ENCODE data around the gene COG5.

The COG5 gene

GRCh38 chr7:107502797-107503196 lies 60.9 kb downstream of the COG5 start:
- Mint-ChIP-seq H3K4me3 (no peak overlapping the region), H3K27ac (no peak overlapping the region), H3K4me1 (ENCODE audit: low read depth) (peaks cover 6% of the 10 kb centered on the region), H3K9me3 (no peaks in the 10 kb centered on the region), H3K27me3 (no peaks in the 10 kb centered on the region), H3K36me3 (ENCODE audit: low read depth) (peaks cover 21% of the 10 kb centered on the region)

- Mint-ChIP-seq H3K27me3 (no peaks in the 10 kb centered on the region), H3K36me3 (ENCODE audit: low read depth) (peaks cover 18% of the 10 kb centered on the region), H3K9me3 (no peaks in the 10 kb centered on the region), H3K4me1 (ENCODE audit: low read depth) (peaks cover 6% of the 10 kb centered on the region), H3K27ac (no peak overlapping the region), H3K4me3 (no peak overlapping the region)
Measured at GRCh38 chr7:107502154-107502553, 61.6 kb downstream of the COG5 start.

GRCh38 chr7:107501593-107501992 lies 62.1 kb downstream of the COG5 start:
- H3K27ac Mint-ChIP-seq: no peak overlapping the region

GRCh38 chr7:107499731-107500130 lies 64.0 kb downstream of the COG5 start:
- no peak overlapping the region for H3K4me3 Mint-ChIP-seq
- peaks cover 18% of the 10 kb centered on the region for H3K36me3 Mint-ChIP-seq (ENCODE audit: low read depth)
- H3K4me1 Mint-ChIP-seq (ENCODE audit: low read depth): no peaks in the 10 kb centered on the region
- no peak overlapping the region for H3K27ac Mint-ChIP-seq
- H3K9me3 Mint-ChIP-seq: no peaks in the 10 kb centered on the region
- H3K27me3 Mint-ChIP-seq: no peaks in the 10 kb centered on the region

More at GRCh38 chr7:107501593-107501992, 62.1 kb downstream of the COG5 start:
- Mint-ChIP-seq H3K4me3 (no peak overlapping the region), H3K9me3 (no peaks in the 10 kb centered on the region), H3K4me1 (ENCODE audit: low read depth) (peaks cover 6% of the 10 kb centered on the region), H3K27me3 (no peaks in the 10 kb centered on the region), H3K36me3 (ENCODE audit: low read depth) (peaks cover 18% of the 10 kb centered on the region)

GRCh38 chr7:107495516-107495915 lies 68.2 kb downstream of the COG5 start:
- H3K27me3 Mint-ChIP-seq: no peaks in the 10 kb centered on the region
- no peak overlapping the region for H3K4me3 Mint-ChIP-seq
- no peaks in the 10 kb centered on the region for H3K4me1 Mint-ChIP-seq (ENCODE audit: low read depth)
- H3K27ac Mint-ChIP-seq: no peak overlapping the region
- H3K36me3 Mint-ChIP-seq (ENCODE audit: low read depth): peaks cover 32% of the 10 kb centered on the region
- no peaks in the 10 kb centered on the region for H3K9me3 Mint-ChIP-seq

- Mint-ChIP-seq H3K27ac (no peak overlapping the region), H3K36me3 (ENCODE audit: low read depth) (peaks cover 37% of the 10 kb centered on the region), H3K27me3 (no peaks in the 10 kb centered on the region), H3K4me3 (no peak overlapping the region), H3K4me1 (ENCODE audit: low read depth) (no peaks in the 10 kb centered on the region), H3K9me3 (no peaks in the 10 kb centered on the region)
Measured at GRCh38 chr7:107494884-107495283, 68.8 kb downstream of the COG5 start.

- Mint-ChIP-seq H3K4me3 (no peak overlapping the region), H3K4me1 (ENCODE audit: low read depth) (no peaks in the 10 kb centered on the region), H3K9me3 (no peaks in the 10 kb centered on the region)
Measured at GRCh38 chr7:107494315-107494751, 69.4 kb downstream of the COG5 start.

GRCh38 chr7:107492875-107493274 lies 70.8 kb downstream of the COG5 start:
- H3K4me3 Mint-ChIP-seq: no peak overlapping the region
- peaks cover 34% of the 10 kb centered on the region for H3K36me3 Mint-ChIP-seq (ENCODE audit: low read depth)
- no peaks in the 10 kb centered on the region for H3K27me3 Mint-ChIP-seq
- H3K4me1 Mint-ChIP-seq (ENCODE audit: low read depth): peaks cover 3% of the 10 kb centered on the region
- H3K9me3 Mint-ChIP-seq: no peaks in the 10 kb centered on the region
- no peak overlapping the region for H3K27ac Mint-ChIP-seq

More at GRCh38 chr7:107494315-107494751, 69.4 kb downstream of the COG5 start:
- Mint-ChIP-seq H3K36me3 (ENCODE audit: low read depth) (peaks cover 37% of the 10 kb centered on the region), H3K27me3 (no peaks in the 10 kb centered on the region), H3K27ac (no peak overlapping the region)

- H3K36me3 Mint-ChIP-seq (ENCODE audit: low read depth): peaks cover 26% of the 10 kb centered on the region
- H3K27me3 Mint-ChIP-seq: no peaks in the 10 kb centered on the region
- peaks cover 17% of the 10 kb centered on the region for H3K4me1 Mint-ChIP-seq (ENCODE audit: low read depth)
- no peaks in the 10 kb centered on the region for H3K9me3 Mint-ChIP-seq
- no peak overlapping the region for H3K4me3 Mint-ChIP-seq
- peak overlapping the region; percentile 43 for H3K27ac Mint-ChIP-seq
Measured at GRCh38 chr7:107486041-107486440, 77.7 kb downstream of the COG5 start.

GRCh38 chr7:107482571-107482970 lies 81.1 kb downstream of the COG5 start:
- Mint-ChIP-seq H3K4me1 (ENCODE audit: low read depth) (peaks cover 14% of the 10 kb centered on the region), H3K4me3 (no peak overlapping the region), H3K9me3 (no peaks in the 10 kb centered on the region), H3K27ac (no peak overlapping the region), H3K27me3 (no peaks in the 10 kb centered on the region), H3K36me3 (ENCODE audit: low read depth) (peaks cover 13% of the 10 kb centered on the region)

GRCh38 chr7:107480932-107481331 lies 82.8 kb downstream of the COG5 start:
- Mint-ChIP-seq H3K4me3 (no peak overlapping the region), H3K9me3 (no peaks in the 10 kb centered on the region), H3K27ac (no peak overlapping the region), H3K4me1 (ENCODE audit: low read depth) (peaks cover 5% of the 10 kb centered on the region), H3K36me3 (ENCODE audit: low read depth) (peaks cover 5% of the 10 kb centered on the region), H3K27me3 (no peaks in the 10 kb centered on the region)

- no peak overlapping the region for H3K4me3 Mint-ChIP-seq
- H3K4me1 Mint-ChIP-seq (ENCODE audit: low read depth): no peaks in the 10 kb centered on the region
- H3K36me3 Mint-ChIP-seq (ENCODE audit: low read depth): peaks cover 4% of the 10 kb centered on the region
- no peak overlapping the region for H3K27ac Mint-ChIP-seq
- no peaks in the 10 kb centered on the region for H3K27me3 Mint-ChIP-seq
- H3K9me3 Mint-ChIP-seq: no peaks in the 10 kb centered on the region
Measured at GRCh38 chr7:107479303-107479702, 84.4 kb downstream of the COG5 start.

- H3K36me3 Mint-ChIP-seq (ENCODE audit: low read depth): peaks cover 7% of the 10 kb centered on the region
- no peaks in the 10 kb centered on the region for H3K27me3 Mint-ChIP-seq
- H3K9me3 Mint-ChIP-seq: no peaks in the 10 kb centered on the region
- H3K27ac Mint-ChIP-seq: no peak overlapping the region
- no peaks in the 10 kb centered on the region for H3K4me1 Mint-ChIP-seq (ENCODE audit: low read depth)
- H3K4me3 Mint-ChIP-seq: no peak overlapping the region
Measured at GRCh38 chr7:107474104-107474521, 89.6 kb downstream of the COG5 start.

- H3K4me3 Mint-ChIP-seq: no peak overlapping the region
- H3K36me3 Mint-ChIP-seq (ENCODE audit: low read depth): peaks cover 7% of the 10 kb centered on the region
- H3K27me3 Mint-ChIP-seq: no peaks in the 10 kb centered on the region
- no peaks in the 10 kb centered on the region for H3K9me3 Mint-ChIP-seq
- no peaks in the 10 kb centered on the region for H3K4me1 Mint-ChIP-seq (ENCODE audit: low read depth)
- no peak overlapping the region for H3K27ac Mint-ChIP-seq
Measured at GRCh38 chr7:107472116-107472515, 91.6 kb downstream of the COG5 start.

- no peak overlapping the region for H3K27ac Mint-ChIP-seq
- H3K36me3 Mint-ChIP-seq (ENCODE audit: low read depth): peaks cover 7% of the 10 kb centered on the region
- no peaks in the 10 kb centered on the region for H3K9me3 Mint-ChIP-seq
- H3K27me3 Mint-ChIP-seq: no peaks in the 10 kb centered on the region
- no peak overlapping the region for H3K4me3 Mint-ChIP-seq
- H3K4me1 Mint-ChIP-seq (ENCODE audit: low read depth): no peaks in the 10 kb centered on the region
Measured at GRCh38 chr7:107471292-107472070, 92.2 kb downstream of the COG5 start.

GRCh38 chr7:107469929-107470328 lies 93.8 kb downstream of the COG5 start, which contains the start of gene GPR22:
GPR22 (plus strand) TSS chr7:107470057; CDS start chr7:107474061, 4,004 bp downstream.
- Mint-ChIP-seq H3K36me3 (ENCODE audit: low read depth) (peaks cover 7% of the 10 kb centered on the region), H3K9me3 (no peaks in the 10 kb centered on the region), H3K27me3 (no peaks in the 10 kb centered on the region), H3K27ac (no peak within 1 kb of the TSS), H3K4me3 (no peak within 1 kb of the TSS), H3K4me1 (ENCODE audit: low read depth) (no peaks in the 10 kb centered on the region)
